ENCODE data around the gene TSPYL1. TPM values are rescaled to one million over a fixed set of nuclear protein-coding genes. Genes with fewer than 3 reads are reported as not detected.

The TSPYL1 gene
- total RNA-seq, 5 donors from 2014 or later (not counting 1 experiment from before 2014, with no cell fraction given) = 83.4 to 215 (median 86.8) TPM

DNA sequence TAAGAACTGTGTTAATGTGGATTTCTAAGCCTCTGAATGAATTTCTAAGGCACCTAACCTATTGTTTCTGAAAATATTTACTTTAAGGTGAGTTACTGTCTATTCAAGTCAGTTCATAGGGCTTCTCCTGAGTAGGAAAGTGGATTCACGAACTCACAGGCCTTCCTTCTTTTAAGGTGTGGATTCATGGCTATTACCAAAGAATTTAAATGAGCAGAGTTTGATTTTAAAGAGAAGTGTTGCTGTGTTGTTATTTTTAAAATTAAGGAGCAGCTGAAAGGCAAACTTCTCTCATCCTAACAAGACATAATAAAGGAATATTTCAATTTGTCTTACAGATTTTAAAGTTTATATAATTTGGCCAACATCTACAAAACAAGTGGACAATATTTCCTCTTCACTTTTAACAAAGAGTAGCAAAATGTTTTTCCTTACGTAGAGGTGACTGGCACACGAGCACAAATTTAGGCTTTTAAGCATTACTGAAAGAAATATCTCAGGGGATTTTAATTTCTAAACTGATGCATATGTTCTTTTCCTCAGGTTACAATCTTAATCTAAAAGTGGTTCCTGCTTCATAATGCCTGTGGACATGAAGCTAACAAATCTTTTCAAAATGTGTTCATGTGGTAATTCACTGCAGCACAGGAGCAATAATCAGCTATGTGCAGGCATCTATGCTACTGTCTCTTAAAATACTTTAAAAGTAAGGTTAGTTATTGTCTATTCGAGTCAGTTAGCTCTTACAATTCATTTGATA is 25.3 kb downstream of the TSPYL1 start:
- Mint-ChIP-seq H3K27me3 (no peaks in the 10 kb centered on the region), H3K4me3 (no peak overlapping the region), H3K9me3 (no peaks in the 10 kb centered on the region), H3K36me3 (peaks cover under 1% of the 10 kb centered on the region), H3K27ac (no peak overlapping the region), H3K4me1 (peaks cover 5 to 26% (median 16%) of the 10 kb centered on the region in 3 donors)
- H3K9me3 ChIP-seq = no peaks in the 10 kb centered on the region
- H3K4me1 ChIP-seq (ENCODE audit: control insufficient read depth in 1 of 2, extremely low read depth in 1 of 2, insufficient read depth in 2 of 2, low read length in 2 of 2) = peaks cover 28 to 29% of the 10 kb centered on the region in 2 experiments
- POLR2A ChIA-PET = interaction anchor here (0.6 to 3.7 kb wide), 11 partner anchors 9 to 345 kb away, joined by 3 to 75 read pairs (median 5); partner anchors contain the start of gene TSPYL1 (in 1 of the 2)
- H3K4me3 ChIP-seq (ENCODE audit: control insufficient read depth in 1 of 2, extremely low read depth in 1 of 2, low read length in 1 of 2) = peak overlapping the region; percentile 71 to 100
- WGBS (ENCODE audit: insufficient coverage) = no CpG with 5 or more reads among the region's 4 CpGs
- no peaks in the 10 kb centered on the region for H3K27me3 ChIP-seq (replicated peaks in 1 of 2; ENCODE audit: control insufficient read depth in 2 of 2, extremely low read depth in 1 of 2, insufficient read depth in 2 of 2, low read length in 1 of 2)
- CTCF ChIA-PET = interaction anchor here (0.5 to 3.9 kb wide), 8 partner anchors 14 to 410 kb away, joined by 3 to 37 read pairs (median 4); partner anchors contain the start of gene TSPYL1 (in 1 of the 2)
- no peaks in the 10 kb centered on the region for H3K36me3 ChIP-seq (ENCODE audit: control insufficient read depth in 2 of 2, extremely low read depth in 1 of 2, insufficient read depth in 1 of 2, low read length in 1 of 2)
- ATAC-seq (replicated peaks in 1 of 4) (peak in 3 of 4 experiments; percentile 23 to 33 (median 25)), DNase-seq (peak in 1 of 35 experiments; percentile 20)
- peak overlapping the region; percentile 98 for H3K27ac ChIP-seq (ENCODE audit: low read length)

GRCh38 chr6:116253505-116254296 is 26.0 kb downstream of the TSPYL1 start, which contains the start of gene TSPYL4:
TSPYL4 (minus strand) TSS chr6:116254075; CDS start chr6:116254008, 67 bp downstream.
- H3K4me1 Mint-ChIP-seq = peaks cover 8 to 34% (median 21%) of the 10 kb centered on the region in 3 donors
- peak within 1 kb of the TSS; percentile 71 to 100 for H3K4me3 ChIP-seq (ENCODE audit: control insufficient read depth in 1 of 2, extremely low read depth in 1 of 2, low read length in 1 of 2)
- no peaks in the 10 kb centered on the region for H3K9me3 Mint-ChIP-seq
- H3K27me3 Mint-ChIP-seq = no peaks in the 10 kb centered on the region
- H3K36me3 Mint-ChIP-seq = no peaks in the 10 kb centered on the region
- H3K4me1 ChIP-seq (ENCODE audit: control insufficient read depth in 1 of 2, extremely low read depth in 1 of 2, insufficient read depth in 2 of 2, low read length in 2 of 2) = peaks cover 28 to 29% of the 10 kb centered on the region in 2 experiments
- no peak within 1 kb of the TSS for H3K4me3 Mint-ChIP-seq
- under 1% methylated on average over 33 of the region's 53 CpGs for WGBS (ENCODE audit: insufficient coverage)
- H3K27ac Mint-ChIP-seq = no peak within 1 kb of the TSS
- DNase-seq (peak; percentile 78 to 98 (median 90)), ATAC-seq (replicated peaks in 1 of 4) (peak; percentile 96 to 98 (median 98))
- H3K36me3 ChIP-seq (ENCODE audit: control insufficient read depth in 2 of 2, extremely low read depth in 1 of 2, insufficient read depth in 1 of 2, low read length in 1 of 2) = no peaks in the 10 kb centered on the region
- no peaks in the 10 kb centered on the region for H3K9me3 ChIP-seq
- ChIA-PET POLR2A (interaction anchor here (0.5 to 3.7 kb wide), 13 partner anchors 8 to 37 kb away, joined by 3 to 75 read pairs (median 5); partner anchors contain the start of gene TSPYL1 (in 1 of the 2)), CTCF (interaction anchor here (0.6 to 3.9 kb wide), 8 partner anchors 11 to 37 kb away, joined by 3 to 37 read pairs (median 5); partner anchors contain the start of gene TSPYL1 (in 1 of the 2))
- peak within 1 kb of the TSS; percentile 98 for H3K27ac ChIP-seq (ENCODE audit: low read length)
- no peaks in the 10 kb centered on the region for H3K27me3 ChIP-seq (replicated peaks in 1 of 2; ENCODE audit: control insufficient read depth in 2 of 2, extremely low read depth in 1 of 2, insufficient read depth in 2 of 2, low read length in 1 of 2)

DNA sequence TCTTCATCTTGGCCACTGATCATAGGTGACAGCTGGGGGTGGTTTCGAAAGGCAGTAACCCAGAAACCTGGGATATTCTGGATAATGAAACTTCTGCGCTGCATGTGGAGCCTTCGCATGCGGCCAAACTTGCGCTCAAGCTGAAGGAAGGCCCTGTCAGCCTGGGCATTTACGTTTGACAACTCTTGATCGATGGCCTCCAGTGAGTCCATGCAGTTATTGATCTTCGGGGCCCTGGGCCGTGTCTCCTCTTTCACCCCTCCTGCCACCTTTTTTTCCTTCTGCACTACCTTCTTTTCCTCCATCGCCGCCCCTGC is 26.6 kb downstream of the TSPYL1 start:
- H3K27ac ChIP-seq (ENCODE audit: low read length) = peak overlapping the region; percentile 98
- ATAC-seq (replicated peaks in 1 of 4) (no peak), DNase-seq (peak in 1 of 35 experiments; percentile 17)
- H3K9me3 ChIP-seq = no peaks in the 10 kb centered on the region
- WGBS (ENCODE audit: insufficient coverage) = 55% methylated on average over 11 of the region's 11 CpGs
- no peaks in the 10 kb centered on the region for H3K9me3 Mint-ChIP-seq
- peaks cover 13 to 40% (median 26%) of the 10 kb centered on the region in 3 donors for H3K4me1 Mint-ChIP-seq
- no peak overlapping the region for H3K4me3 Mint-ChIP-seq
- ChIA-PET POLR2A (interaction anchor here (0.7 to 3.7 kb wide), 9 partner anchors 8 to 36 kb away, joined by 3 to 75 read pairs (median 4); partner anchors contain the start of gene TSPYL1 (in 1 of the 2)), CTCF (interaction anchor here (0.6 to 3.9 kb wide), 6 partner anchors 12 to 36 kb away, joined by 3 to 37 read pairs (median 7); partner anchors contain the start of gene TSPYL1 (in 1 of the 2))
- no peaks in the 10 kb centered on the region for H3K27me3 ChIP-seq (replicated peaks in 1 of 2; ENCODE audit: control insufficient read depth in 2 of 2, extremely low read depth in 1 of 2, insufficient read depth in 2 of 2, low read length in 1 of 2)
- H3K4me1 ChIP-seq (ENCODE audit: control insufficient read depth in 1 of 2, extremely low read depth in 1 of 2, insufficient read depth in 2 of 2, low read length in 2 of 2) = peaks cover 28 to 29% of the 10 kb centered on the region in 2 experiments
- H3K36me3 Mint-ChIP-seq = no peaks in the 10 kb centered on the region
- no peak overlapping the region for H3K27ac Mint-ChIP-seq
- no peaks in the 10 kb centered on the region for H3K27me3 Mint-ChIP-seq
- H3K4me3 ChIP-seq (ENCODE audit: control insufficient read depth in 1 of 2, extremely low read depth in 1 of 2, low read length in 1 of 2) = peak overlapping the region; percentile 71 to 100
- H3K36me3 ChIP-seq (ENCODE audit: control insufficient read depth in 2 of 2, extremely low read depth in 1 of 2, insufficient read depth in 1 of 2, low read length in 1 of 2) = no peaks in the 10 kb centered on the region

GRCh38 chr6:116251568-116252384 is 28.0 kb downstream of the TSPYL1 start:
- POLR2A ChIA-PET = interaction anchor here (0.5 to 3.7 kb wide), 10 partner anchors 9 to 437 kb away, joined by 3 to 75 read pairs (median 4); partner anchors contain the start of genes RWDD1 (in 1 of the 2) and TSPYL1 (in 1 of the 2)
- Histone ChIP-seq H3K4me1 (ENCODE audit: control insufficient read depth in 1 of 2, extremely low read depth in 1 of 2, insufficient read depth in 2 of 2, low read length in 2 of 2) (peaks cover 28 to 29% of the 10 kb centered on the region in 2 experiments), H3K9me3 (no peaks in the 10 kb centered on the region), H3K4me3 (ENCODE audit: control insufficient read depth in 1 of 2, extremely low read depth in 1 of 2, low read length in 1 of 2) (no peak overlapping the region), H3K27ac (ENCODE audit: low read length) (no peak overlapping the region), H3K27me3 (replicated peaks in 1 of 2; ENCODE audit: control insufficient read depth in 2 of 2, extremely low read depth in 1 of 2, insufficient read depth in 2 of 2, low read length in 1 of 2) (no peaks in the 10 kb centered on the region), H3K36me3 (ENCODE audit: control insufficient read depth in 2 of 2, extremely low read depth in 1 of 2, insufficient read depth in 1 of 2, low read length in 1 of 2) (no peaks in the 10 kb centered on the region)
- Mint-ChIP-seq H3K9me3 (no peaks in the 10 kb centered on the region), H3K4me3 (peak overlapping the region in 1 of 3 donors; percentile 74), H3K4me1 (peaks cover 12 to 41% (median 27%) of the 10 kb centered on the region in 3 donors), H3K36me3 (no peaks in the 10 kb centered on the region), H3K27ac (no peak overlapping the region), H3K27me3 (no peaks in the 10 kb centered on the region)
- WGBS (ENCODE audit: insufficient coverage) = 85% methylated on average over 4 of the region's 6 CpGs
- ATAC-seq (replicated peaks in 1 of 4) (no peak), DNase-seq (no peak)
- CTCF ChIA-PET = interaction anchor here (0.6 to 1.3 kb wide), 5 partner anchors 16 to 320 kb away, joined by 3 to 4 read pairs (median 4); no protein-coding TSS in a partner anchor

DNA sequence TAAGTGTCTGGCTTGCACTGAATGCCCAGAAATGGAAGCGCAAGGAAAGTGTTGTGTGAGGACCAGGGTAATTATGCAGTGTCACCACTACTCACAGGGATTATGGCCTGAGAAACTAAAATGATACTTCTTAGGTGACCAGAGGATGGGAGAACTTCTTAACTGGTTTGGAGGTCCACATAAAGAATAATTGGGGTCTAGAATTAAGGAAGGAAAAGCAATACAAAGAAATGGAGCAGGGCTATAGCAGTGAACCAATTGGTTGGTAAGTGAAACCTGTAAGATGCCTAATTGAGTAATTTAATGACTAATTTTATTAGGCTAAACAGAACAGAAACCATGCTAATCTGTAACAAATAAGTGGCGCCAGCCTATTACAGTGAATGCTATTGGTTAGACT is 31.2 kb downstream of the TSPYL1 start:
- Histone ChIP-seq H3K27ac (ENCODE audit: low read length) (no peak overlapping the region), H3K4me3 (ENCODE audit: control insufficient read depth in 1 of 2, extremely low read depth in 1 of 2, low read length in 1 of 2) (no peak overlapping the region), H3K27me3 (replicated peaks in 1 of 2; ENCODE audit: control insufficient read depth in 2 of 2, extremely low read depth in 1 of 2, insufficient read depth in 2 of 2, low read length in 1 of 2) (no peaks in the 10 kb centered on the region), H3K36me3 (ENCODE audit: control insufficient read depth in 2 of 2, extremely low read depth in 1 of 2, insufficient read depth in 1 of 2, low read length in 1 of 2) (peaks cover 0 to 2% of the 10 kb centered on the region in 2 donors), H3K4me1 (ENCODE audit: control insufficient read depth in 1 of 2, extremely low read depth in 1 of 2, insufficient read depth in 2 of 2, low read length in 2 of 2) (peaks cover 22 to 28% of the 10 kb centered on the region in 2 experiments), H3K9me3 (no peaks in the 10 kb centered on the region)
- ATAC-seq (replicated peaks in 1 of 4) (no peak), DNase-seq (no peak)
- no peaks in the 10 kb centered on the region for H3K9me3 Mint-ChIP-seq
- H3K36me3 Mint-ChIP-seq = peaks cover 5% of the 10 kb centered on the region
- no peaks in the 10 kb centered on the region for H3K27me3 Mint-ChIP-seq
- 100% methylated on average over 1 of the region's 2 CpGs for WGBS (ENCODE audit: insufficient coverage)
- no peak overlapping the region for H3K4me3 Mint-ChIP-seq
- H3K4me1 Mint-ChIP-seq = peaks cover 12 to 41% (median 27%) of the 10 kb centered on the region in 3 donors
- ChIA-PET POLR2A (no interaction called here), CTCF (interaction anchor here (1.3 to 1.5 kb wide), 2 partner anchors 39 to 312 kb away, joined by 3 to 6 read pairs; no protein-coding TSS in a partner anchor)
- peak overlapping the region; percentile 29 to 69 for H3K27ac Mint-ChIP-seq

Data from T-cell (primary cell).